Stimulated activated CD8-positive, alpha-beta memory T cell treated with anti-CD3 and anti-CD28 coated beads, Interleukin-7, amount 100 ng/mL, for 4 hours (primary cell): ENCODE results near the gene VASH2.
"Not testable (repeated sequence)": the region's sequence is repeated elsewhere in the genome, so short reads cannot be mapped to it uniquely, and the experiment has no call there.

ENCODE experiments used
- DNase-seq, 2 donors: peaks; one replicate each; pipeline ENCODE4 v3.0.0-alpha.2; 2020; ENCODE audit warnings: low read depth in 2 of 2

The VASH2 gene

GRCh38 chr1:212981025-212981495, 30.7 kb downstream of the VASH2 start:
- no peak for DNase-seq

- no peak for DNase-seq
Measured at GRCh38 chr1:212981571-212982328, 31.4 kb downstream of the VASH2 start.

- DNase-seq = no peak
Measured at GRCh38 chr1:212982430-212983152, 32.2 kb downstream of the VASH2 start.

- DNase-seq = no peak
Measured at GRCh38 chr1:212983482-212983881, 33.1 kb downstream of the VASH2 start.

GRCh38 chr1:212984522-212985291, 34.4 kb downstream of the VASH2 start:
- DNase-seq = no peak

- no peak for DNase-seq
Measured at GRCh38 chr1:212986551-212986950, 36.2 kb downstream of the VASH2 start.

GRCh38 chr1:212987702-212988322, 37.5 kb downstream of the VASH2 start:
- no peak for DNase-seq

- DNase-seq = no peak
Measured at GRCh38 chr1:212990276-212990675, 39.9 kb downstream of the VASH2 start.

GRCh38 chr1:212993960-212994359, 43.6 kb downstream of the VASH2 start:
- not testable (repeated sequence) for DNase-seq

- DNase-seq = no peak
Measured at GRCh38 chr1:212994926-212995325, 44.6 kb downstream of the VASH2 start.

GRCh38 chr1:213003256-213003655, 52.9 kb downstream of the VASH2 start:
- DNase-seq = no peak

- DNase-seq = no peak
Measured at GRCh38 chr1:213008564-213008963, 58.2 kb downstream of the VASH2 start.

GRCh38 chr1:213014642-213015041, 64.3 kb downstream of the VASH2 start:
- DNase-seq = no peak

- peak; percentile 95 for DNase-seq
Measured at GRCh38 chr1:213015099-213016050, 65.0 kb downstream of the VASH2 start, which contains the start of gene ANGEL2. TSS of gene ANGEL2 (minus strand) at chr1:213015867. CDS start at chr1:213015671, 196 bp downstream.

GRCh38 chr1:213017447-213018273, 67.3 kb downstream of the VASH2 start:
- no peak for DNase-seq

GRCh38 chr1:213019450-213019849, 69.1 kb downstream of the VASH2 start:
- no peak for DNase-seq

- no peak for DNase-seq
Measured at GRCh38 chr1:213020016-213020415, 69.7 kb downstream of the VASH2 start.

- DNase-seq = not testable (repeated sequence)
Measured at GRCh38 chr1:213027024-213027423, 76.7 kb downstream of the VASH2 start.

GRCh38 chr1:213032651-213033050, 82.3 kb downstream of the VASH2 start:
- no peak for DNase-seq

- no peak for DNase-seq
Measured at GRCh38 chr1:213034713-213035112, 84.4 kb downstream of the VASH2 start.
